Measurements from ENCODE around the gene BAIAP2L1.
"Not testable (repeated sequence)": the region's sequence is repeated elsewhere in the genome, so short reads cannot be mapped to it uniquely, and the experiment has no call there.

Gene BAIAP2L1, protein sequence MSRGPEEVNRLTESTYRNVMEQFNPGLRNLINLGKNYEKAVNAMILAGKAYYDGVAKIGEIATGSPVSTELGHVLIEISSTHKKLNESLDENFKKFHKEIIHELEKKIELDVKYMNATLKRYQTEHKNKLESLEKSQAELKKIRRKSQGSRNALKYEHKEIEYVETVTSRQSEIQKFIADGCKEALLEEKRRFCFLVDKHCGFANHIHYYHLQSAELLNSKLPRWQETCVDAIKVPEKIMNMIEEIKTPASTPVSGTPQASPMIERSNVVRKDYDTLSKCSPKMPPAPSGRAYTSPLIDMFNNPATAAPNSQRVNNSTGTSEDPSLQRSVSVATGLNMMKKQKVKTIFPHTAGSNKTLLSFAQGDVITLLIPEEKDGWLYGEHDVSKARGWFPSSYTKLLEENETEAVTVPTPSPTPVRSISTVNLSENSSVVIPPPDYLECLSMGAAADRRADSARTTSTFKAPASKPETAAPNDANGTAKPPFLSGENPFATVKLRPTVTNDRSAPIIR

DNA sequence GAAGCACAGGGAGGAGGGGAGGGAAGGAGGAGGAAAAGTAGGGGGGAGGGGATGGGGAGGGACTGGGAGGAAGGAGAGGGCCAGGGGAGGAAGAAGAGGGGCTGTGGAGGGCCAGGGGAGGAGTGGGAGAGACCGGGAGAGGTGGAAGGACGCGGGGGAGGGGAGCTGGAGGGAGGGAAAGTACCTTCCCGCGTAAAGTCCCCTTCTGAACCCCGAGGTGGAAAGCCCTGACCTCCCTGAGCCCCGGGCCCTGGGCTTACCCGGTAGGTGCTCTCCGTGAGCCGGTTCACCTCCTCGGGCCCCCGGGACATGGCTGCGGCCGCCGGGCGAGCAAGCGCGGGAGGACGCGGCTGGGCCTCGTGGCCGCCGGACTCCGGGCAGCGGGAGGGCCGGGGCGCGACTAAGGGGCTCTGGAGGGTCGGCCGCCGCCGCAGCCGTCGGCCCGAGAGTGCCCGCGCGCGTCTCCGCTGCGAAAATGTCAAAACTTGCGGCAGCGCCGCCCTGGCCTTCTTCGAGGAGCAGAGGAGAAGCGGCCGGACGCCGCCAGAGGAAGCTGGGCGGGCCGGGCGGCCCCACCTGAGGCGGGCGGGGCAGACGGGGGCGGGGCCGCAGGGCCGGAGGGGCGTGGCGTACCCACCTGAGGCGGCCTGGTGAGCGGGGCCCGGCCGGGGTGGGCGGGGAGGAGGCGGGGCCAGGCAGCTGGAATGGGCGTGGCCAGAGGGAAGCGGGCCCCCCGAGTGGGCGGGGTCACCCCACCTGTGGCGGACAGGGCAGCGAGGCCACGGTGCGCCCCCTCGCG lies at the start of gene BAIAP2L1:
BAIAP2L1 (minus strand) TSS at position 549 of the 799 bp plus-strand sequence; CDS start at position 311, 238 bp downstream.
- DNase-seq = peak; percentile 86 to 89

DNA sequence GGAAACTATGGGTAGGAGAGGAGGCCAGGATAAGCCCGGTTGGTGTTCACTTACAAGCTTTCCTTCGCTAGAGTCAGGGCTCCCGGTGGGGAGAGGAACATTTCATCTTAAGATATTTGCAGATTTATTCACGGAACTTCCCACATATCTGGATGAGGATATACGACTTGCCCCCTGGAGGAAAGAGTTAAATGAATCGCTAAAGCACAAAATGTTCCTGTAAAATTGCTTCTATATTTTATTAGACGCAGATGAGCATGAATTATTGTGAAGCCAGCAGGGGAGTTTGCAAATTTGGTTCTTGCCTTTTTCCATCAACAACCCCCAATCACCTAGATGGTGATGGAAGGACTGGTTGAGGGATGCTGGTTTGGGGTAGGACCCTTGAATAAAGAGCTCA lies 47.9 kb upstream of the BAIAP2L1 start:
- DNase-seq = no peak

DNA sequence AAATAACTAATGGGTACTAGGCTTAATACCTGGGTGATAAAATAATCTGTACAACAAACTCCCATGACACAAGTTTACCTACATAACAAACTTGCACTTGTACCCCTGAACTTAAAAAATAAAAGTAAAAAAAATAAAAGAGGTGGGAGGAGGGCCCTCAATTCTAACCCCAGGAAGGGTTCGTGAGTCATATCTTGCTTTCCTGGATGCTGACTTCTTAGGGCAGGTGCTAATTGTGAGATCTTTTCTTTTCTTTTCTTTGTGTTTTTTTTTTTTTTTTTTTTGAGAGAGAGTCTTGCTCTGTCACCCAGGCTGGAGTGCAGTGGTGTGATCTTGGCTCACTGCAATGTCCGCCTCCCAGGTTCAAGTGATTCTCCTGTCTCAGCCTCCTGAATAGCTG lies 40.1 kb upstream of the BAIAP2L1 start:
- DNase-seq = not testable (repeated sequence)

DNA sequence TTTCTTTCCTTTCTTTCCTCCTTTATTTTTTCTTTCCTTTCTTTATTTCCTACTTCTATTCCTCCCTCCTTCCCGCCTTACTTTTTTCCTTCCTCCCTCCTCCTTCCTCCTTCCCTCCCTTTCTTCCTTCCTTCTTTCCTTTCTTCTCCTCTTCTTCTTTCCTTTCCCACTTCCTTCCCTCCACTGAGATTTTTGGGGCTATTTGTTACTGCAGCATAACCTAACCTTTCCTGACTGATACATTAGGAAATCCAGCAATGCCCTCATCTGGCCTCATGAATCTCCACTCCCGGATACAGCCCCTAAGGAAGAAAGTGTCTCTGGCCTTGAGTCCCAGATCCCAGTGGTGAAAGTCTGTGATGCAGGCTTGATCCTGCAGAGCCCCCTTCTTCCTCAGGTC lies 38.6 kb upstream of the BAIAP2L1 start:
- DNase-seq = no peak

DNA sequence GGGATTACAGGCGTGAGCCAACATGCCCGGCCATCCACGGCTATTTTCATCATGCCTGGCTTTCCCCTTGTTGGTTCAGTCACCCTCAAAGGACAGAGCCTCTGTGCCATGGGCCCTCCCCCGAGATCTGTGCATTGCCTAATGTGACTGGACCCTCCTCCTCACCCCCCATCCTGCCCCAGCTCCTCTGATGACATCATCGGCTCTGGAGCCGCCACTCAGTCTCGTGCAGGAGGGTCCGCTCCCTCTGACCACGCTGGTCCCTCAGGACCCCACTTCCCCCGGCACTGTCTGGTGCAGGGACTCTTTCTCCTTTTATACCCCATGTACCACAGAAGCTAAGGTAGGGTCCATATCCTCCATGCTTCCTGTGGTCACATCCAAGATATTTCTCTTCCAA lies 33.2 kb upstream of the BAIAP2L1 start:
- DNase-seq = no peak

DNA sequence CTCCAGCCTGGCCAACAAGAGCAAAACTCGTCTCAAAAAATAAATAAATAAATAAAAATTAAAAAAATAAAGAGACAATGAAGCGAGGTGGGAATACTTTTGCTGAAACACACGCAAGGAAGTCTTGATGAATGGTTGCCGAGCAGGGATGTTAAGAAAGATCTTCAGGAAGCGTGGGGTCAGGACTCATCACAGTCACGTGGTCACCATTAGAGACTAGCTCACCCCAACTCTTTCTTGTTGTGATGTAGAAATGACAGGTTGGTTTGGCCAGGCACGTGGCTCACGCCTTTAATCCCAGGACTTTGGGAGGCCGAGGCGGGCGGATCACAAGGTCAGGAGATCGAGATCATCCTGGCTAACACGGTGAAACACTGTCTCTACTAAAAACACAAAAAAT lies 28.9 kb upstream of the BAIAP2L1 start:
- no peak for DNase-seq

- DNase-seq = no peak
Observed at GRCh38 chr7:98423043-98423442, 22.2 kb upstream of the BAIAP2L1 start.

DNA sequence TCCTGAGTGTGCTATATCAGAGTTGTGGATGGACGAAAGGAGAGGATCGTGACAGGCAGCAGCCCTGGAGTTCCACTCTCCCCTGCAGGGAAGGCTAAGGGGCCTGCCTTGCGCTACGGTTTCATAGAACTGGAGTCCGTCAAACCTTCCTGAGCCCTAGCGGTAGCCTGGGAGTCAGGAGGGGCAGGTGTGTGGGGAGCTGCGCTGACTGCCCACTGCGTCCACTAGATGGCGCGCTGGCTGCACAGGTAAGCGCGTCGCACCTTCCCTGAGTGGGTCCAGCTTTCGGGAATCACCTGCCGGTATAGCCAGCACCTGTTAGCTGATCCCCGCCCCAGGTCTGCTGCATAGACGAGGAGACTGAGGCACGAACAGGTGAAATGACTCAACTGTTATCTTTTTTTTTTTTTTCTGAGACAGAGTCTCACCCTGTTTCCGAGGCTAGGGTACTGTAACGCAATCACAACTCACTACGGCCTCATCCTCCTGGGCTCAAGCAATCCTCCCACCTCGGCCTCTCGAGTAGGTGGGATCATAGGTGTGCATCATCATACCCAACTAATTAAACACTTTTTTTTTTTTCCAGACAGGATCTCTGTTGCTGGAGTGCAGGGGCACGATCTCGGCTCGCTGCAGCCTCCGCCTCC lies 20.2 kb upstream of the BAIAP2L1 start:
- DNase-seq = peak; percentile 44 to 49

GRCh38 chr7:98419988-98420387 lies 19.1 kb upstream of the BAIAP2L1 start:
- not testable (repeated sequence) for DNase-seq

- DNase-seq = not testable (repeated sequence)
Observed at GRCh38 chr7:98419316-98419691, 18.4 kb upstream of the BAIAP2L1 start.

- DNase-seq = no peak
Observed at GRCh38 chr7:98418636-98419315, 17.9 kb upstream of the BAIAP2L1 start.

- no peak for DNase-seq
Observed at GRCh38 chr7:98418271-98418635, 17.4 kb upstream of the BAIAP2L1 start.

- not testable (repeated sequence) for DNase-seq
Observed at GRCh38 chr7:98417604-98418270, 16.8 kb upstream of the BAIAP2L1 start.

DNA sequence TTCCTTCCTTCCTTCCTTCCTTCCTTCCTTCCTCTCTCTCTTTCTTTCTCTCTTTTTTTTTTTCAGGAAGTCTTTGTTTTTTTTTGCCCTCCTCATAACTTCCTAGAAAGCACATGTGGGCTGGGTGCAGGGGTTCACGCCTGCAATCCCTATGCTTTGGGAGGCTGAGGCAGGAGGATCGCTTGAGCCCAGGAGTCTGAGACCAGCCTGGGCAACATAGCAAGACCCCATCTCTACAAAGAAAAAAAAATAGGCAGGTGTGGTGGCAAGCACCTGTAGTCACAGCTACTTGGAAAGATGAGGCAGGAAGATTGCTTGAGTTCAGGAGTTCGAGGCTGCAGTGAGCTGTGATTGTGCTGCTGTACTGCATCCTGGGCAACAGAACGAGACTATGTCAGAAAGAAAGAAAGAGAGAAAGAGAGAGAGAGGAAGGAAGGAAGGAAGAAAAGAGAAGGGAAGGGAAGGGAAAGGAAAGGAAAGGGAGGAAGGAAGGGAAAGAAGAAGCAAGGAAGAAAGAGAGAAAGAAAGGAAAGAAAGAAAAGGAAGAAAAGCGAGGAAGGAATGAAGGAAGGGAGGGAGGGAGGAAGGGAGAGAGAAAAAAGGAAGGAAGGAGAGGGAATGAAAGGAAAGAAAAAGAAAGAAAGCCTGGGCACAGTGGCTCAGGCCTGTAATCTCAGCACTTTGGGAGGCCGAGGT lies 13.5 kb upstream of the BAIAP2L1 start:
- no peak for DNase-seq

DNA sequence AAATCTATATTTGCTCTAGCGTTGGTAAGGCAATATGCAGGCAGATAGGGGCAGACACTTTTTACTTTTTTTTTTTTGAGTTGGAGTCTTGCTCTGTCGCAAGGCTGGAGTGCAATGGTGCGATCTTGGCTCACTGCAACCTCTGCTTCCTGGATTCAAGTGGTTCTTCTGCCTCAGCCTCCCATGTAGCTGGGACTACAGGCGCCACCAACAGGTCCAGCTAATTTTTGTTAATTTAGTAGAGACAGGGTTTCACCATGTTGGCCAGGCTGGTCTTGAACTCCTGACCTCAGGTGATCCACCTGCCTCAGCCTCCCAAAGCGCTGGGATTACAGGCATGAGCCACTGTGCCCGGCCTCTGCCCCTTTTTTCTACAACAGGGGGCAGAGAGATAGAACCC lies 12.8 kb upstream of the BAIAP2L1 start:
- not testable (repeated sequence) for DNase-seq

GRCh38 chr7:98409843-98410242 lies 9.0 kb upstream of the BAIAP2L1 start:
- no peak for DNase-seq

GRCh38 chr7:98408146-98408545 lies 7.3 kb upstream of the BAIAP2L1 start:
- DNase-seq = not testable (repeated sequence)

- DNase-seq = no peak
Observed at GRCh38 chr7:98406827-98407226, 5.9 kb upstream of the BAIAP2L1 start.

DNA sequence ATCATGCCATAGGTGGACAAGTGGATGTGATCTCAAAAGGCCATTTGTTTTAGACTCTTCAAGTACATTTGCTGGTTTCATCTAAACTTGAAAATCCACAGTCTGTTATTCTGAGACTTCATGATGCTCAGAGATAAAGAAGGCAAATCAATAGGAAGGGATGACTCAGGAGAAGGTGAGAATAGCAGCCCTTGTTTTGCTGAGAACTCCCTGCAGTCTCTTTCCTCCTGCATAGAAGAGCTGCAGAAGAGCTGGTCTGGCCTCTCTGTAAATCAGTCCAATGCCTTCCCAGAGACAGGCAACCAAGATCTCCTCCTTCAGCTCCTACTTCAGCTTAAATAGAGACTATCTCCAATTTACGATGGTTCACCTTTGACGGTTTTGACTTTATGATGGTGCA lies 4.0 kb upstream of the BAIAP2L1 start:
- no peak for DNase-seq

- no peak for DNase-seq
Observed at GRCh38 chr7:98399890-98400541, 874 bp downstream of the BAIAP2L1 start.

GRCh38 chr7:98399462-98399861 lies 1.4 kb downstream of the BAIAP2L1 start:
- no peak for DNase-seq
